Cardiac fibroblast (primary cell): ENCODE results near the gene CLSTN2.

Experiments
- DNase-seq, 2 donors: peaks; one replicate each; pipeline versions ENCODE4 v3.0.0 to v3.0.0-alpha.2; 2010; ENCODE audit warnings: low read depth in 2 of 2
- H3K4me3 ChIP-seq, 2 donors: replicated peaks in 1 of 2; 1 replicate in 1 of 2; 2 replicates in 1 of 2; pipeline ENCODE4 v1.5.1; 2011; ENCODE audit warnings: low read depth in 2 of 2, low read length in 2 of 2, mild to moderate bottlenecking in 2 of 2, moderate library complexity in 1 of 2
- TF ChIP-seq, protein P1 (sequence below): IDR thresholded peaks from one replicate; pipeline ENCODE4 v1.5.1; 2011; ENCODE audit warnings: low read depth, mild to moderate bottlenecking, low read length, inconsistent platforms

Gene CLSTN2

DNA sequence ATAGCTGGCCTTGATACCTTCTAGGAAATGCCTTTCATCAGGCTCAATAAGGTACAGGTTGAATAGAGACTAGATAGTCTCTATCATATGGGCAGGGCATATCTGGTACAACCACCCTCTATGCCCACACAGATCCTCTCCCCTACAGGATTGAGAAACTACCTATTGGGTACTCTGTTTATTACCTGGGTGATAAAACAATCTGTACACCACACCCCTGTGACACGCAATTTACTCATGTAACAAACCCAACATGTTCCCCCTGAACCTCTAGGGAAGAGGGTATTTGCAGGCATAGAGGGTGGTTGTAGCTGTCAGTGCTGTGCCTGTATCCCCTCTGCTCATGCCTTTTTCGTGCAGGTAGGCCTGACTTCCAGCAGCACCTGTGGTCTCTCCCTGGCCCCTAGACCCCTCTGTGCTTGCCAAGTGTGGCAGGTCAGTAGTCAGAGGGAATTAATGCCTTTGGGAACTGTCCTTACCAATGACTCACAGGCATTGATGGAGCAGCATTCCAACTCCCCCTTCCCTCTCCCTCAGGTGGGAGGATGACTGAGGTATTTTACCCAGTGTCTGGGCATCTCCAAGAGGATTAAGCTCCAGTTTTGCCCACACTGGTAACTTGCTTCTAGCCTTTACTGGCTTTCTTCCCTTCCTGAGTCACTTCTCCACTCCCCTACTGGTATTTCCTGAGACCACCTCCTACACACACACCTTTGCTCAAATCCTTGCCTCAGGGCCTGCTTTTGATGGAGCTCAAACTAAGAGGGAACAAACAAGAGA is 18.3 kb downstream of the CLSTN2 start:
- TF ChIP-seq, protein P1, sequence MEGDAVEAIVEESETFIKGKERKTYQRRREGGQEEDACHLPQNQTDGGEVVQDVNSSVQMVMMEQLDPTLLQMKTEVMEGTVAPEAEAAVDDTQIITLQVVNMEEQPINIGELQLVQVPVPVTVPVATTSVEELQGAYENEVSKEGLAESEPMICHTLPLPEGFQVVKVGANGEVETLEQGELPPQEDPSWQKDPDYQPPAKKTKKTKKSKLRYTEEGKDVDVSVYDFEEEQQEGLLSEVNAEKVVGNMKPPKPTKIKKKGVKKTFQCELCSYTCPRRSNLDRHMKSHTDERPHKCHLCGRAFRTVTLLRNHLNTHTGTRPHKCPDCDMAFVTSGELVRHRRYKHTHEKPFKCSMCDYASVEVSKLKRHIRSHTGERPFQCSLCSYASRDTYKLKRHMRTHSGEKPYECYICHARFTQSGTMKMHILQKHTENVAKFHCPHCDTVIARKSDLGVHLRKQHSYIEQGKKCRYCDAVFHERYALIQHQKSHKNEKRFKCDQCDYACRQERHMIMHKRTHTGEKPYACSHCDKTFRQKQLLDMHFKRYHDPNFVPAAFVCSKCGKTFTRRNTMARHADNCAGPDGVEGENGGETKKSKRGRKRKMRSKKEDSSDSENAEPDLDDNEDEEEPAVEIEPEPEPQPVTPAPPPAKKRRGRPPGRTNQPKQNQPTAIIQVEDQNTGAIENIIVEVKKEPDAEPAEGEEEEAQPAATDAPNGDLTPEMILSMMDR = no peak
- no peak for DNase-seq
- no peak overlapping the region for H3K4me3 ChIP-seq

DNA sequence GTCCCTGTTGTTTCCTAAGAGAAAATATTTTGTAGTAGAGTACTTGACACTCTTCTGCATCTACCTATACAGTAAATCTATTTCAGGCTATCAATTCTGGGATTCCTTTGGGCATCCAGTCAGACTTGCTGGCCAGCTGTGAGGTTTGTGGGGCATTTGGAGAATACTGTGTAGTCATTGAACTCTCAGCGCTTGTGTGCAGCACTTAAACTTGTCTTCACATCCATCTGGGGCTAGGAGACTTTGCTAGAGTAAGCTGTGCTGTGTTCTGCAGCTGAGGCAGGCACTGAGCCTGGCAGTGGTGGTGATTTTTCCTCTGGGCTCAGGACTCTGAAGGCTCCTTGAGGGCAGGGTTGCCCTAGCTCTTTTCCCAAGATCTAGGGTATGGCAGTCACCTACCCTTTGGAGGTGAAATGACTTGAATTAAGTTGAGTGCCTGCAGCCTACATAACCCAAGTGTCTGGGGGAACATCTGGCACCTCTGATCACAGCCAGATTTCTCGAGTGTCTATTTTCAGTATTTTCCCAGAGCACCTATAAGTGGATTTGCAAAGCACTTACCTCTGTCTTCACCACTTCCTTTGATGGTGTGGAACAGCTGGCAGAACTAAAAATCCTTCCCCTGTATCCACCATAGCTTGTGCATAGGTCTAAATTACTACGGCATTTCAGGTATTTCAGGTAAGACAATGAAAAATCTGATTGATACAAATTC is 19.3 kb downstream of the CLSTN2 start:
- DNase-seq = no peak
- no peak overlapping the region for H3K4me3 ChIP-seq
- TF ChIP-seq, protein P1 = no peak

DNA sequence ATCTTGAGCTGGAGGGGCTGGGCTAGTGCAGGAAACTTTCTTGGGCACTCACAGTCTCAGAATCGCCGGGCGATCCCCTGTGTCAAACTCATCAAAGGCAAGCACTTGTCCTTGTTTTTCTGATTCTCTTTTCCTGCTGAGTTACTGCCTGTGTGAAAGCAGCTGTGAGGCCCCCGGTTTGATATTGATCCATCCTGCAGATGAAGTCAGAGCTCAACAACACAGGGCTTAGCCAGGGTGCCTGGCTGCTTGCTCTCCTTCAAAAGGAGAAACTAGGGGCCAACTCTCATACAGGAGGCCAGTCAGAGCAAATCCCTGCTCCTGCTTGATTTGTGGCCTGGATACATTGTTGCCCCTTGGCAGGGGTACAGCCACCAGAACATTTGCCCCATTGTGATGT is 22.9 kb downstream of the CLSTN2 start:
- no peak overlapping the region for H3K4me3 ChIP-seq
- DNase-seq = no peak
- TF ChIP-seq, protein P1 = no peak

DNA sequence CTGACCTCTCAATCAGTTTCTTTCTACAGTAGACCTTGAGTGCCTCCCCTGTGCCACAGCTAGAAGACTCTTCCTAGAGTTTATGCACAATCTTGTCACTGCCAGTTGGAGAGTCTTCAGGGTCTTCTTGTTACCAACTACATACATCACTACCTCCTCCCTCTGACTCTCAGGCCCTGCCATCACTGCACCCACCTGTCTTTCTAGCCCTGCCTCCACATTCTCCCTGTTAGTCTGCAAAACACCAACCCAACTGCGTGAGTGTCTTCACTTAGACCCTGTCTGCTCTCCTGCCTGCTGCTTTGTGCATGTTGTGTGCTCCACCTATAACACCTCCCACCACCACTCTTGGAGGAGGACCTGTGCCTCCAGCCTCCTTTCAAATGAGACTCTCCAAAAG is 34.4 kb downstream of the CLSTN2 start:
- no peak overlapping the region for H3K4me3 ChIP-seq
- TF ChIP-seq, protein P1 = no peak
- no peak for DNase-seq

DNA sequence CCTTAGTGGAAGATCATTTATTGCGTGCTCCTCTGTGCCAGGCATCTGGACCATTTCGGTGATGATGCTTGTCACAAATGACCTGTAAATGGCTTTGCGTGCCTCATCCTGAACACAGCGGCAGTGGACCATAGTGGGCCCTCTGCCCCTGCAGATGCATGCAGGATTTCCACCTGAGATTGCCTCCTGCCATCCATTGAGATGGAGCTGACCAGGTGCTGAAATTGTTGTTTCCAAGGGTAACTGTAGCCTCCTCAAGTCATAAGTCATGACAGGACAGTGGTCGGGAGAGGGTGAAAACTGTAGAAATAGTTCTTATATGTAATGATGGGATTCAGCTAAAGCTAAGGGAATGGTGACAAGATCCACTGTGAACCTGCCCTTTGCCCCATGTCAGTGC is 35.5 kb downstream of the CLSTN2 start:
- H3K4me3 ChIP-seq = no peak overlapping the region
- TF ChIP-seq, protein P1 = no peak
- DNase-seq = no peak

DNA sequence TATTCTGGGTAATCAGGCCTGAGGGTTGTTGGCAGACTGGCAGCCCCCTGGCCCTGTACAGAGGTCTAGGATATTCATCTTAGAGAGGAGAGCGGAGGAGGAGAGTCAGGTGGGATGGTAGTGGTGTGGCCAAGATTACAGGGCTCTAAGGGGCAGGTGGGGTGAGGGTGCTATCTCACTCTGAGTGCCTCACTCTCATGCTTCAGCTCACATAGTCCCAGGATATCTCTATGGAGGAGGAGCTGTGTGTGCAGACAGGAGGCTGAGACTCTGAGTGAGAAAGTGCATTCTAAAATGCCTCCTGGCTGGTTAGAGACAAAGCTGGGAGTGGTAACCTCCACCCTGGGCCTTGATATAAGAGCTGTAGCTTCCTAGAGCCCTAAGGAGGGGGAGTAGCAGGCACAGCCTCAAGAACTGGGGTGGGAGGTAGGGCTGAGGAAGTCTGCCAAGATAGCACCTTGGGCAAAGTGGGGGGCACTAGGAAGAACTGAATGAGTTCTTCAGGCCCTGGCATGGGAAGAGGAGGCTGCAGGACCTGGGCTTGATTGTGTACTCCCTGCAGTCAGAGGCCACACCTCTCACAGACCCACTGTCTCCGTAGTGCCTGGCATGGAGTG is 39.9 kb downstream of the CLSTN2 start:
- no peak for DNase-seq
- TF ChIP-seq, protein P1 = no peak
- H3K4me3 ChIP-seq = no peak overlapping the region
